Esophagus squamous epithelium (tissue), 5 donors: ENCODE measurements around the gene SGTB. TPM values are rescaled to one million over a fixed set of nuclear protein-coding genes. Genes with fewer than 3 reads are reported as not detected.

ENCODE experiments used
- DNase-seq: peaks from one replicate; lab custom pipeline; 2025; lab: John Stamatoyannopoulos, UW
- H3K27ac ChIP-seq, 4 donors: fragments of 200-600 bp; sonication (generic); one replicate each; pipeline ENCODE4 v1.5.1; 2016 to 2019; ENCODE audit warnings: mild to moderate bottlenecking in 1 of 4
- H3K27me3 ChIP-seq, 4 donors: fragments of 200-600 bp; sonication (generic); 1 replicate in 3 of 4; 2 replicates in 1 of 4; pipeline versions ENCODE4 v1.5.1 to v1.6.0; 2017 to 2021; ENCODE audit warnings: antibody characterized with exemption in 1 of 4
- H3K36me3 ChIP-seq, 3 donors: fragments of 200-600 bp; sonication (generic); one replicate each; pipeline ENCODE4 v1.5.1; 2016 to 2019
- H3K4me1 ChIP-seq, 3 donors: fragments of 200-600 bp; sonication (generic); one replicate each; pipeline ENCODE4 v1.5.1; 2017 to 2019
- H3K4me3 ChIP-seq, 4 donors: fragments of 200-600 bp; sonication (generic); 1 replicate in 3 of 4; 2 replicates in 1 of 4; pipeline ENCODE4 v1.5.1; 2016 to 2019; ENCODE audit warnings: mild to moderate bottlenecking in 2 of 4, moderate library complexity in 1 of 4
- H3K9me3 ChIP-seq, 3 donors: fragments of 200-600 bp; sonication (generic); one replicate each; pipeline ENCODE4 v1.5.1; 2016 to 2019
- CTCF ChIP-seq, 6 experiments: fragments of 450-650 bp in 4 of 6; fragments of 200-600 bp in 2 of 6; sonication (generic) in 2 of 6; IDR thresholded peaks; one replicate each; pipeline ENCODE4 v1.5.1; 2016 to 2019; ENCODE audit warnings: antibody characterized with exemption in 6 of 6, mild to moderate bottlenecking in 4 of 6, moderate library complexity in 4 of 6
- POLR2A ChIP-seq, 4 donors: fragments of 450-650 bp; IDR thresholded peaks; one replicate each; pipeline ENCODE4 v1.6.1; 2017; ENCODE audit warnings: antibody characterized with exemption in 4 of 4, mild to moderate bottlenecking in 4 of 4, moderate library complexity in 3 of 4
- WGBS, 2 donors: methylation state at CpG; one replicate each; pipeline ENCODE4 v1.1.5; 2018; 5-methylcytosine and 5-hydroxymethylcytosine counted together
- intact Hi-C: fragments of 100-400 bp; cut with DNase I; formaldehyde crosslinking; loops from one replicate; pipeline ENCODE4 v1.15.0; 2022
- total RNA-seq, 4 donors: library from RNA; depleted of rRNA; stranded (reverse); fragments of >200 nt; gene quantifications; one replicate each; pipeline ENCODE4 v1.1.0, GENCODE V29; 2016
- donor health status: DM: yes; HTN: yes; CAD: no.

The SGTB gene
- total RNA-seq, 4 donors from 2014 or later = 0.99 to 5.8 (median 3.7) TPM

GRCh38 chr5:65708145-65708544 lies 13.8 kb downstream of the SGTB start:
- WGBS, 2 donors = 87 to 94% methylated on average over 4 of the region's 4 CpGs
- Histone ChIP-seq H3K9me3 (no peaks in the 10 kb centered on the region), H3K4me3 (no peak overlapping the region), H3K4me1 (no peaks in the 10 kb centered on the region), H3K27ac (no peak overlapping the region), H3K27me3 (no peaks in the 10 kb centered on the region), H3K36me3 (peaks cover 0 to 51% (median 4%) of the 10 kb centered on the region in 3 donors)
- DNase-seq = no peak
- intact Hi-C loops = no loop called here
- no peak for TF ChIP-seq CTCF (IDR thresholded peaks at IDR 0.05)
- no peak for TF ChIP-seq POLR2A (IDR thresholded peaks at IDR 0.05)

- whole genome bisulfite sequencing, 2 donors = 85 to 97% methylated on average over 3 to 4 of the region's 4 CpGs
- H3K4me1 ChIP-seq = no peaks in the 10 kb centered on the region
Measured at GRCh38 chr5:65707663-65708062, 14.2 kb downstream of the SGTB start.

GRCh38 chr5:65704621-65705239 lies 17.2 kb downstream of the SGTB start:
- no peak overlapping the region for H3K4me3 ChIP-seq
- WGBS, 2 donors = 88 to 91% methylated on average over 2 of the region's 2 CpGs
- intact Hi-C loops = no loop called here
- TF ChIP-seq POLR2A (IDR thresholded peaks at IDR 0.05) (no peak), CTCF (IDR thresholded peaks at IDR 0.05) (no peak)
- DNase-seq = no peak
- H3K36me3 ChIP-seq = peaks cover 0 to 57% (median 0%) of the 10 kb centered on the region in 3 donors
- H3K27me3 ChIP-seq = no peaks in the 10 kb centered on the region
- no peak overlapping the region for H3K27ac ChIP-seq
- H3K9me3 ChIP-seq = no peaks in the 10 kb centered on the region
- H3K4me1 ChIP-seq = no peaks in the 10 kb centered on the region

More at GRCh38 chr5:65707663-65708062, 14.2 kb downstream of the SGTB start:
- DNase-seq = no peak
- Histone ChIP-seq H3K4me3 (no peak overlapping the region), H3K36me3 (peaks cover 0 to 56% (median 4%) of the 10 kb centered on the region in 3 donors), H3K9me3 (no peaks in the 10 kb centered on the region), H3K27me3 (no peaks in the 10 kb centered on the region), H3K27ac (no peak overlapping the region)
- TF ChIP-seq CTCF (IDR thresholded peaks at IDR 0.05) (no peak), POLR2A (IDR thresholded peaks at IDR 0.05) (no peak)
- intact Hi-C loops = no loop called here

GRCh38 chr5:65702036-65702435 lies 19.9 kb downstream of the SGTB start:
- H3K4me3 ChIP-seq = no peak overlapping the region
- H3K9me3 ChIP-seq = no peaks in the 10 kb centered on the region
- no peaks in the 10 kb centered on the region for H3K27me3 ChIP-seq
- no peaks in the 10 kb centered on the region for H3K4me1 ChIP-seq
- intact Hi-C loops = no loop called here
- no peak for TF ChIP-seq POLR2A (IDR thresholded peaks at IDR 0.05)
- TF ChIP-seq CTCF (IDR thresholded peaks at IDR 0.05) = no peak
- peaks cover 0 to 49% (median 0%) of the 10 kb centered on the region in 3 donors for H3K36me3 ChIP-seq
- no peak for DNase-seq
- no peak overlapping the region for H3K27ac ChIP-seq
- 96 to 100% methylated on average over 3 of the region's 3 CpGs for WGBS, 2 donors

- no peaks in the 10 kb centered on the region for H3K9me3 ChIP-seq
- TF ChIP-seq POLR2A (IDR thresholded peaks at IDR 0.05) (no peak), CTCF (IDR thresholded peaks at IDR 0.05) (no peak)
- 78 to 98% methylated on average over 4 of the region's 4 CpGs for WGBS, 2 donors
- no peaks in the 10 kb centered on the region for H3K4me1 ChIP-seq
- no peak overlapping the region for H3K27ac ChIP-seq
- peaks cover 0 to 41% (median 0%) of the 10 kb centered on the region in 3 donors for H3K36me3 ChIP-seq
- intact Hi-C loops = no loop called here
- no peaks in the 10 kb centered on the region for H3K27me3 ChIP-seq
- DNase-seq = no peak
- no peak overlapping the region for H3K4me3 ChIP-seq
Measured at GRCh38 chr5:65699338-65699737, 22.6 kb downstream of the SGTB start.
